GM21515 (cell line): Measurements from ENCODE around the gene PANX2.

Source experiments
- ATAC-seq: cut with Tn5 transposase; IDR thresholded peaks from one replicate; pipeline ENCODE4 v1.9.1; 2021; ENCODE audit not compliant: unreplicated experiment

Gene PANX2

GRCh38 chr22:50226063-50226874, 55.7 kb downstream of the PANX2 start:
- no peak for ATAC-seq

- no peak for ATAC-seq
Observed at GRCh38 chr22:50226875-50227165, 56.3 kb downstream of the PANX2 start.

GRCh38 chr22:50227579-50228215, 57.2 kb downstream of the PANX2 start:
- no peak for ATAC-seq

GRCh38 chr22:50228366-50228765, 57.8 kb downstream of the PANX2 start:
- no peak for ATAC-seq

- no peak for ATAC-seq
Observed at GRCh38 chr22:50229370-50229769, 58.8 kb downstream of the PANX2 start.
